Measurements from ENCODE around the gene TFG. TPM values are rescaled to one million over a fixed set of nuclear protein-coding genes. Genes with fewer than 3 reads are reported as not detected.

TFG gene
- total and polyA plus RNA-seq, 9 of the 15 experiments (the other 6 are each of a cell fraction or from before 2014, with no cell fraction given), result 31.8 to 143 (median 57.8) TPM

GRCh38 chr3:100761211-100761942 is 52.1 kb downstream of the TFG start (continued):
- TF ChIP-seq TCF15 (CRISPR knock-in tag; IDR thresholded peaks at IDR 0.05), result no peak
- peak; percentile 29; the same call in 1 of the 2 replicates for TF ChIP-seq TFAP4 (CRISPR knock-in tag; IDR thresholded peaks at IDR 0.05; ENCODE audit: borderline replicate concordance)
- 0 out of 4 replicates have a peak, but pooled peaks of 1 of the 2 experiments have one; percentile 21 for TF ChIP-seq MNT (conservative IDR thresholded peaks at IDR 0.05)
- no peak for TF ChIP-seq MTF1 (CRISPR knock-in tag; IDR thresholded peaks at IDR 0.05; ENCODE audit: borderline replicate concordance)
- TF ChIP-seq TEAD1 (CRISPR knock-in tag; IDR thresholded peaks at IDR 0.05), result no peak
- no peak for TF ChIP-seq ZNF699 (CRISPR knock-in tag; IDR thresholded peaks at IDR 0.05; ENCODE audit: insufficient replicate concordance)
- no peak for TF ChIP-seq ZNF274 (IDR thresholded peaks at IDR 0.05; ENCODE audit: borderline replicate concordance, low read depth, low read length)
- TF ChIP-seq CBFA2T3 (IDR thresholded peaks at IDR 0.05), result peak; percentile 76
- TF ChIP-seq JUNB (CRISPR knock-in tag; conservative IDR thresholded peaks at IDR 0.05), result no peak
- TF ChIP-seq MAFF (IDR thresholded peaks at IDR 0.05; ENCODE audit: low read length), result peak; percentile 32
- TF ChIP-seq ESRRB (CRISPR knock-in tag; IDR thresholded peaks at IDR 0.05; ENCODE audit: borderline replicate concordance), result no peak
- TF ChIP-seq FOXK2 (conservative IDR thresholded peaks at IDR 0.05 in 1 of 2, IDR thresholded peaks at IDR 0.05 in 1 of 2; ENCODE audit: low read depth in 2 of 2), result 0 out of 4 replicates have a peak, but pooled peaks have one; percentile 12 to 18
- TF ChIP-seq ESRRA (IDR thresholded peaks at IDR 0.05; ENCODE audit: borderline replicate concordance, low read depth), result no peak
- TF ChIP-seq HNRNPH1 (optimal IDR thresholded peaks at IDR 0.05; ENCODE audit: low read depth, low read length), result no peak
- no peak for TF ChIP-seq MTA3 (IDR thresholded peaks at IDR 0.05; ENCODE audit: borderline replicate concordance)
- TF ChIP-seq TRIM24 (IDR thresholded peaks at IDR 0.05), result 0 out of 4 replicates have a peak, but pooled peaks have one; percentile 26 to 34
